ENCODE results near the gene OR6K3. TPM values are rescaled to one million over a fixed set of nuclear protein-coding genes. Genes with fewer than 3 reads are reported as not detected.
"Not testable (repeated sequence)": the region's sequence is repeated elsewhere in the genome, so short reads cannot be mapped to it uniquely, and the experiment has no call there.

Gene OR6K3
- polyA plus RNA-seq (2013, experiment 1 of 2; ENCODE audit: insufficient read length): not detected
- polyA plus RNA-seq (2013, experiment 2 of 2; ENCODE audit: insufficient read length): not detected

- no peak for DNase-seq
Observed at GRCh38 chr1:158720620-158721019, at the start of gene OR6K3. OR6K3 (minus strand) TSS chr1:158720720; CDS start chr1:158718115, 2,605 bp downstream.

GRCh38 chr1:158754420-158754819 is 33.9 kb upstream of the OR6K3 start, which contains the start of gene OR6K6:
OR6K6 (plus strand) TSS chr1:158754720; CDS start chr1:158754888, 168 bp downstream.
- DNase-seq: no peak

- DNase-seq: no peak
Observed at GRCh38 chr1:158752155-158752712, 31.7 kb upstream of the OR6K3 start.

GRCh38 chr1:158735848-158736247 is 15.3 kb upstream of the OR6K3 start:
- no peak for DNase-seq

- no peak for DNase-seq
Observed at GRCh38 chr1:158732524-158732923, 12.0 kb upstream of the OR6K3 start.

GRCh38 chr1:158731707-158732106 is 11.2 kb upstream of the OR6K3 start:
- no peak for DNase-seq

GRCh38 chr1:158730453-158730852 is 9.9 kb upstream of the OR6K3 start:
- no peak for DNase-seq

- no peak for DNase-seq
Observed at GRCh38 chr1:158728510-158729225, 8.1 kb upstream of the OR6K3 start.

- no peak for DNase-seq
Observed at GRCh38 chr1:158724442-158724841, 3.9 kb upstream of the OR6K3 start.

- no peak for DNase-seq
Observed at GRCh38 chr1:158719664-158720063, 856 bp downstream of the OR6K3 start.

GRCh38 chr1:158717344-158717743 is 3.2 kb downstream of the OR6K3 start:
- no peak for DNase-seq

- DNase-seq: no peak
Observed at GRCh38 chr1:158716335-158716734, 4.2 kb downstream of the OR6K3 start.

- DNase-seq: no peak
Observed at GRCh38 chr1:158714754-158715153, 5.8 kb downstream of the OR6K3 start.

- DNase-seq: no peak
Observed at GRCh38 chr1:158711098-158711497, 9.4 kb downstream of the OR6K3 start.

- DNase-seq: no peak
Observed at GRCh38 chr1:158706096-158706495, 14.4 kb downstream of the OR6K3 start.

- no peak for DNase-seq
Observed at GRCh38 chr1:158700552-158700951, 20.0 kb downstream of the OR6K3 start, which contains the start of gene OR6K2. OR6K2 (minus strand) TSS chr1:158700652; CDS start chr1:158700652, 0 bp downstream.

GRCh38 chr1:158694596-158694995 is 25.9 kb downstream of the OR6K3 start:
- DNase-seq: no peak

GRCh38 chr1:158692356-158692755 is 28.2 kb downstream of the OR6K3 start:
- no peak for DNase-seq

GRCh38 chr1:158691907-158692306 is 28.6 kb downstream of the OR6K3 start:
- no peak for DNase-seq

GRCh38 chr1:158691149-158691548 is 29.4 kb downstream of the OR6K3 start:
- not testable (repeated sequence) for DNase-seq

- no peak for DNase-seq
Observed at GRCh38 chr1:158689875-158690274, 30.6 kb downstream of the OR6K3 start.

GRCh38 chr1:158689110-158689509 is 31.4 kb downstream of the OR6K3 start:
- DNase-seq: no peak

- not testable (repeated sequence) for DNase-seq
Observed at GRCh38 chr1:158688343-158688742, 32.2 kb downstream of the OR6K3 start.

GRCh38 chr1:158687037-158687436 is 33.5 kb downstream of the OR6K3 start:
- no peak for DNase-seq

Measured in fibroblast of skin of back (primary cell).